GM23338 (cell line): ENCODE measurements around the gene GPR153. TPM values are rescaled to one million over a fixed set of nuclear protein-coding genes. Genes with fewer than 3 reads are reported as not detected.

Source experiments
- ATAC-seq: fragments of 200-7000 bp; cut with Tn5 transposase; 3 replicates; pipeline ENCODE4 v1.9.1; 2020
- DNase-seq: peaks from one replicate; pipeline ENCODE4 v3.0.0-alpha.2; 2015; ENCODE audit warnings: low spot score
- H2AFZ ChIP-seq: fragments of 200-600 bp; sonication (generic); 2 replicates; pipeline ENCODE4 v1.8.0; 2016; ENCODE audit warnings: antibody characterized with exemption, mild to moderate bottlenecking, moderate library complexity
- H3F3A ChIP-seq: fragments of 200-600 bp; sonication (generic); replicated peaks from 2 replicates; pipeline ENCODE4 v1.8.0; 2017; ENCODE audit warnings: antibody characterized with exemption, mixed run types, low read depth
- H3K27ac ChIP-seq: fragments of 200-600 bp; sonication (generic); 2 replicates; pipeline ENCODE4 v1.6.1; 2016; ENCODE audit warnings: low read depth
- H3K27me3 ChIP-seq: fragments of 200-600 bp; sonication (generic); 2 replicates; pipeline ENCODE4 v1.8.0; 2016; ENCODE audit warnings: mild to moderate bottlenecking, mixed run types, moderate library complexity; ENCODE audit not compliant: insufficient read depth
- H3K36me3 ChIP-seq: fragments of 200-600 bp; sonication (generic); 2 replicates; pipeline ENCODE4 v1.8.0; 2016; ENCODE audit warnings: mild to moderate bottlenecking; ENCODE audit not compliant: insufficient read depth
- H3K4me1 ChIP-seq: fragments of 200-600 bp; sonication (generic); 2 replicates; pipeline ENCODE4 v1.8.0; 2016; ENCODE audit warnings: mild to moderate bottlenecking, moderate library complexity; ENCODE audit not compliant: insufficient read depth
- H3K4me2 ChIP-seq: fragments of 200-600 bp; sonication (generic); 2 replicates; pipeline ENCODE4 v1.7.1; 2017; ENCODE audit warnings: mixed run types
- H3K4me3 ChIP-seq: fragments of 200-600 bp; sonication (generic); 2 replicates; pipeline ENCODE4 v1.6.1; 2016; ENCODE audit warnings: mixed run types
- H3K79me2 ChIP-seq: fragments of 200-600 bp; sonication (generic); replicated peaks from 2 replicates; pipeline ENCODE4 v1.8.0; 2017; ENCODE audit warnings: mild to moderate bottlenecking; ENCODE audit not compliant: insufficient read depth
- H3K9me2 ChIP-seq: fragments of 200-600 bp; sonication (generic); 2 replicates; pipeline ENCODE4 v1.8.0; 2017; ENCODE audit not compliant: insufficient read depth
- H4K20me1 ChIP-seq: fragments of 200-600 bp; sonication (generic); replicated peaks from 2 replicates; pipeline ENCODE4 v1.8.0; 2017; ENCODE audit warnings: mild to moderate bottlenecking; ENCODE audit not compliant: insufficient read depth
- H3K27ac Mint-ChIP-seq: 2 replicates; pipeline ENCODE4 v1.8.0; 2020; ENCODE audit warnings: inconsistent platforms, mild to moderate bottlenecking, moderate library complexity, mixed read lengths
- H3K27me3 Mint-ChIP-seq: 3 replicates; pipeline ENCODE4 v1.8.0; 2022; ENCODE audit warnings: low read depth, mild to moderate bottlenecking, moderate library complexity, mixed read lengths, inconsistent platforms; ENCODE audit not compliant: insufficient read depth, poor library complexity
- H3K36me3 Mint-ChIP-seq: 3 replicates; pipeline ENCODE4 v1.8.0; 2021; ENCODE audit warnings: low read depth, mild to moderate bottlenecking, inconsistent platforms, moderate library complexity, mixed read lengths
- H3K4me1 Mint-ChIP-seq: 3 replicates; pipeline ENCODE4 v1.8.0; 2020; ENCODE audit warnings: mild to moderate bottlenecking, inconsistent platforms, mixed read lengths
- H3K4me3 Mint-ChIP-seq: 3 replicates; pipeline ENCODE4 v1.8.0; 2021; ENCODE audit warnings: moderate library complexity, mild to moderate bottlenecking, inconsistent platforms, mixed read lengths
- H3K9me3 Mint-ChIP-seq: 3 replicates; pipeline ENCODE4 v1.8.0; 2020; ENCODE audit warnings: moderate library complexity, mild to moderate bottlenecking, inconsistent platforms, mixed read lengths
- CTCF ChIP-seq, 2 experiments: fragments of 200-600 bp in 1 of 2; sonication (generic) in 1 of 2; conservative IDR thresholded peaks; 2 replicates each; pipeline versions ENCODE4 v1.5.1 to v1.6.1; 2016 to 2017; ENCODE audit warnings: antibody characterized with exemption in 2 of 2, low read depth in 2 of 2, mild to moderate bottlenecking in 2 of 2, moderate library complexity in 1 of 2
- EZH2 ChIP-seq: fragments of 200-600 bp; sonication (generic); IDR thresholded peaks from one replicate; pipeline ENCODE4 v1.8.0; 2017; ENCODE audit warnings: antibody characterized with exemption, mild to moderate bottlenecking, low read depth; ENCODE audit not compliant: unreplicated experiment
- EZH2phosphoT487 ChIP-seq: fragments of 200-600 bp; sonication (generic); IDR thresholded peaks from one replicate; pipeline ENCODE4 v1.8.1; 2018; ENCODE audit warnings: antibody characterized with exemption; ENCODE audit not compliant: unreplicated experiment
- NANOG ChIP-seq: IDR thresholded peaks from 2 replicates; pipeline ENCODE4 v1.6.1; 2016; ENCODE audit warnings: antibody characterized with exemption, borderline replicate concordance
- POLR2AphosphoS5 ChIP-seq: IDR thresholded peaks from 2 replicates; pipeline ENCODE4 v1.6.1; 2016; ENCODE audit warnings: antibody characterized with exemption, low read depth
- REST ChIP-seq: IDR thresholded peaks from one replicate; pipeline ENCODE4 v1.6.1; 2018; ENCODE audit warnings: antibody characterized with exemption; ENCODE audit not compliant: unreplicated experiment
- ZNF114 ChIP-seq: fragments of 250-450 bp; sonication (Bioruptor Pico); IDR thresholded peaks from 2 replicates; pipeline ENCODE4 v1.5.0; 2020; ENCODE audit warnings: mild to moderate bottlenecking, moderate library complexity
- polyA plus RNA-seq: library from polyadenylated mRNA; unstranded; fragments of >200 nt; fragmentation: Nextera tagmentation; extraction: Ambion mirVana; gene quantifications from 2 replicates; pipeline ENCODE4 v1.2.1, GENCODE V29; 2016
- total RNA-seq: library from RNA; depleted of rRNA; stranded (reverse); fragments of >200 nt; shearing (Covaris generic); gene quantifications from 2 replicates; pipeline ENCODE4 v1.2.3, GENCODE V29; 2014

The GPR153 gene
- total and polyA plus RNA-seq, 2 experiments from 2014 or later = 1.3 to 9.0 TPM

GRCh38 chr1:6249739-6250689 is 10.9 kb downstream of the GPR153 start:
- no peaks in the 10 kb centered on the region; the same call in 2 of the 3 replicates for H3K9me3 Mint-ChIP-seq
- DNase-seq = peak; percentile 71
- H3K27ac Mint-ChIP-seq = no peak overlapping the region
- H3K79me2 ChIP-seq = no peaks in the 10 kb centered on the region
- no peaks in the 10 kb centered on the region for H3K36me3 Mint-ChIP-seq
- peak overlapping the region; percentile 76 for H3K4me2 ChIP-seq
- no peak overlapping the region for H2AFZ ChIP-seq
- peaks cover 6% of the 10 kb centered on the region; the same call in 1 of the 2 replicates for H4K20me1 ChIP-seq
- peaks cover 11% of the 10 kb centered on the region; the same call in 2 of the 3 replicates for H3K4me1 Mint-ChIP-seq
- TF ChIP-seq REST = no peak
- peak; percentile 60 for TF ChIP-seq EZH2
- TF ChIP-seq CTCF (conservative IDR thresholded peaks at IDR 0.05; ENCODE audit: low read depth in 2 of 2) = 0 out of 4 replicates have a peak, but pooled peaks of 1 of the 2 experiments have one; percentile 8
- H3K4me1 ChIP-seq = peaks cover 8% of the 10 kb centered on the region
- peaks cover 6% of the 10 kb centered on the region; the same call in 1 of the 2 replicates for H3F3A ChIP-seq
- no peak for ATAC-seq
- peak overlapping the region; percentile 58 for H3K4me3 Mint-ChIP-seq
- H3K27me3 ChIP-seq = peaks cover 51% of the 10 kb centered on the region
- no peaks in the 10 kb centered on the region for H3K36me3 ChIP-seq
- peak overlapping the region; percentile 46; the same call in 1 of the 2 replicates for H3K4me3 ChIP-seq
- no peak overlapping the region for H3K27ac ChIP-seq
- peaks cover 42% of the 10 kb centered on the region for H3K27me3 Mint-ChIP-seq
- no peaks in the 10 kb centered on the region for H3K9me2 ChIP-seq

- Histone ChIP-seq H3K4me3 (peak overlapping the region; percentile 51), H3K4me1 (peaks cover 8% of the 10 kb centered on the region), H3K27me3 (peaks cover 56% of the 10 kb centered on the region), H3K36me3 (no peaks in the 10 kb centered on the region), H3K79me2 (no peaks in the 10 kb centered on the region), H2AFZ (no peak overlapping the region), H3K9me2 (no peaks in the 10 kb centered on the region), H3K4me2 (peak overlapping the region; percentile 79), H4K20me1 (peaks cover 6% of the 10 kb centered on the region; the same call in 1 of the 2 replicates), H3K27ac (no peak overlapping the region), H3F3A (peaks cover 6% of the 10 kb centered on the region; the same call in 1 of the 2 replicates)
- ATAC-seq = peak; percentile 2
- Mint-ChIP-seq H3K9me3 (no peaks in the 10 kb centered on the region), H3K27ac (no peak overlapping the region), H3K4me1 (peaks cover 11% of the 10 kb centered on the region; the same call in 2 of the 3 replicates), H3K27me3 (peaks cover 44% of the 10 kb centered on the region), H3K4me3 (peak overlapping the region; percentile 51; the same call in 2 of the 3 replicates), H3K36me3 (no peaks in the 10 kb centered on the region)
- peak; percentile 60 for DNase-seq
- TF ChIP-seq POLR2AphosphoS5 = no peak
- no peak for TF ChIP-seq REST
- TF ChIP-seq NANOG = no peak
- TF ChIP-seq ZNF114 (CRISPR knock-in tag) = no peak
- no peak for TF ChIP-seq EZH2phosphoT487
- no peak for TF ChIP-seq CTCF (conservative IDR thresholded peaks at IDR 0.05; ENCODE audit: low read depth in 2 of 2)
- no peak for TF ChIP-seq EZH2
Observed at GRCh38 chr1:6248932-6249738, 11.8 kb downstream of the GPR153 start.
